Mucosa of gallbladder (tissue), 1 donor: Measurements from ENCODE around the gene MS4A5. TPM values are rescaled to one million over a fixed set of nuclear protein-coding genes. Genes with fewer than 3 reads are reported as not detected.
"Not testable (repeated sequence)": the region's sequence is repeated elsewhere in the genome, so short reads cannot be mapped to it uniquely, and the experiment has no call there.

ENCODE experiments used
- DNase-seq: peaks from one replicate; pipeline ENCODE4 v3.0.0-alpha.2; 2020; ENCODE audit warnings: low spot score
- total RNA-seq: library from RNA; stranded (reverse); gene quantifications from one replicate; pipeline ENCODE4 v1.2.1, GENCODE V29; 2021
- donor health status: DM: no; HTN: no; CAD: no.

The MS4A5 gene
- total RNA-seq = not detected

GRCh38 chr11:60429272-60429671 lies at the start of gene MS4A5:
Gene MS4A5, plus strand, starts transcription at chr11:60429572. Its CDS starts 103 bp downstream, at chr11:60429675.
- no peak for DNase-seq

DNA sequence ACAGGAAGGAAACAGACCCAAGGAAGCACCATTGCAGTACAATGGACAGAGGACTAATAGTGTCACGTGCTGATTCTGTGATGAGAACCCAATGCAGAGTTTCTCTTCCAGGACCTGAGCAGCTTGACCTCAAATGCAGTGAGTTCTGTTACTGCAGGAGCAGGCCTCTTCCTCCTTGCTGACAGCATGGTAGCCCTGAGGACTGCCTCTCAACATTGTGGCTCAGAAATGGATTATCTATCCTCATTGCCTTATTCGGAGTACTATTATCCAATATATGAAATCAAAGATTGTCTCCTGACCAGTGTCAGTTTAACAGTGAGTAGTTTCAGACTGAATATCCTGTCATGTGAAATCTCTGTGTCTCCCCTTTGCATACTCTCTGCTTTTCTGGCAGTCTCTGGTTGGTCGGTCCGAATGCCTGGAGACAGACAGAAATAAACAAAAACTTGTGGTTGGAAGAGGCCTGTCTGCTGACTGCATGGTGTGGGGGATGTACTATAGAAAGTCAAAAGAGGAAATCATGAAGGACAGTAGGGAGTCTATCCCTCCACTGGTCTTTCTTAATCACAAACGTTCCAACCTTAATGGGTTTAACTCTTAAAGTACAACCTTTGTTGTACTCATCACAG lies 40.0 kb upstream of the MS4A5 start:
- DNase-seq = no peak

- DNase-seq = no peak
These were observed 39.0 kb upstream of the MS4A5 start for GRCh38 chr11:60390419-60390818.

GRCh38 chr11:60392361-60392760 lies 37.0 kb upstream of the MS4A5 start:
- DNase-seq = no peak

GRCh38 chr11:60393016-60393415 lies 36.4 kb upstream of the MS4A5 start:
- DNase-seq = no peak

- DNase-seq = no peak
These were observed 34.5 kb upstream of the MS4A5 start for GRCh38 chr11:60394666-60395380.

GRCh38 chr11:60396382-60396781 lies 33.0 kb upstream of the MS4A5 start, which contains the start of gene MS4A14:
Gene MS4A14, plus strand, starts transcription at chr11:60396459. Its CDS starts 120 bp downstream, at chr11:60396579.
- no peak for DNase-seq

DNA sequence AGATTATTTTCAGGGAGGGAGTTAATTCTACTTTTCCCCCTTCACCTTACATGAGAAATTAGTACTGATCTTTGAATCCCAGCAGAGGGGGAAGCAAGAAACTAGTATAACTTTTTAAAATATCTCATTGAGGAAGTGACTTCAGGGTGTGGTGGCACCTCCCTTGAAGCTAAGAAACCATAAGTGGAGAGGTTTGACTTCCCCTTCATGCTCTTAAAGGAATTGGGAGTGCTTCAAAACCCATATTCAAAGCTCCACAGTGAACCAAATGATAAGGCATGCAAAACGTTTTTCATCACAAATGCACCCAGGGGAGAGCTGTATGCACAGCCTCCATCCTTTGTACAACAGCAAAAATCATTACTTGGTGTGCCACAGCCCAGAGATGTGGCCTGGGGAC lies 32.6 kb upstream of the MS4A5 start:
- no peak for DNase-seq

GRCh38 chr11:60420015-60420414 lies 9.4 kb upstream of the MS4A5 start:
- no peak for DNase-seq

DNA sequence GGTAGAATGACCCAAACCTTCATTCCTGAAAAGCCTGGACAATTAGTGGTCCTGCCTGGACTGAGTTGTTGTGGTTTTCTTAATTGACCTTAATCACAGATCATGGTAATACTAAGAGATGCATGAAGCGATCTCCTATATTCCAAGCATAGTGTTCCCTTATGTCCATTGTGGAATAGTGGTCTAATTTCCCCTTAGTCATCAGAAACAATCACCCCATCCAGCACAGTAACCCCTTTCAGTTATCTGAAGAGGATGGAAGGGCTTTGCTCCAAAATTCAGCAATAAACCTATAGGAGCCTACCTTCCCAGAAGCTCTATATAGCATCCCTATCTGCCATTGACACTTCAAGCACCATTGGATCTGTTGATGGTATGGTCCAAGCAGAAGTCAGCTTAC lies 6.8 kb upstream of the MS4A5 start:
- DNase-seq = no peak

GRCh38 chr11:60428517-60428916 lies 855 bp upstream of the MS4A5 start:
- DNase-seq = no peak

DNA sequence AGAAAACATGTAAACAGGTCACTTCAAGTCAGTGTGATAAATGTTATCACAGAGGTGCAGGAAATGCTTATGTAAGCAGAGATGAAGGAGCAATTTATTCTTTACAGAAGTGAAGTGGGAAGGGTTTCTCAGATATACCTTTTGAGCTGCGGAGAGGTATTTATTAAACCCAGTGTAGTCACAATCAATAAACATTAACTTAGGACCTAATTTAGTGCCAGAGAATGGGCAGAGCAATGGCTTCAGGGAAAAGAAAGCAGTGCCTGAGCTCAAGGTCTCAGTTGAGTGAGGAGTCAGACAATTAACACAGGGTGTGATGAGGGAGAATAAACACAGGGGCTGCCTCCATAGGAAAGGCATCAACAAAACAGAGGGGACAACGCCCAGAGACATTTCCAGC lies 1.9 kb downstream of the MS4A5 start:
- DNase-seq = no peak

GRCh38 chr11:60433401-60433800 lies 4.0 kb downstream of the MS4A5 start:
- DNase-seq = no peak

GRCh38 chr11:60447070-60447469 lies 17.7 kb downstream of the MS4A5 start:
- DNase-seq = no peak

GRCh38 chr11:60447846-60448245 lies 18.5 kb downstream of the MS4A5 start:
- no peak for DNase-seq

- not testable (repeated sequence) for DNase-seq
These were observed 21.8 kb downstream of the MS4A5 start for GRCh38 chr11:60451185-60451584.

GRCh38 chr11:60454212-60454611 lies 24.8 kb downstream of the MS4A5 start:
- no peak for DNase-seq

- no peak for DNase-seq
These were observed 26.2 kb downstream of the MS4A5 start, which contains the start of gene MS4A1 for GRCh38 chr11:60455531-60456042. Gene MS4A1, plus strand, starts transcription at chr11:60455847. Its CDS starts 6,528 bp downstream, at chr11:60462375.

GRCh38 chr11:60457576-60457975 lies 28.2 kb downstream of the MS4A5 start:
- DNase-seq = no peak

GRCh38 chr11:60459345-60459744 lies 30.0 kb downstream of the MS4A5 start:
- DNase-seq = no peak

DNA sequence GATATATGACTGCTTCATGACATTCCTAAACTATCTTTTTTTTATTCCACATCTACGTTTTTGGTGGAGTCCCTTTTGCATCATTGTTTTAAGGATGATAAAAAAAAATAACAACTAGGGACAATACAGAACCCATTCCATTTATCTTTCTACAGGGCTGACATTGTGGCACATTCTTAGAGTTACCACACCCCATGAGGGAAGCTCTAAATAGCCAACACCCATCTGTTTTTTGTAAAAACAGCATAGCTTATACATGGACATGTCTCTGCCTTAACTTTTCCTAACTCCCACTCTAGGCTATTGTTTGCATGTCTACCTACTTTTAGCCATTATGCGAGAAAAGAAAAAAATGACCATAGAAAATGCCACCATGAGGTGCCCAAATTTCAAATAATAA lies 39.5 kb downstream of the MS4A5 start:
- DNase-seq = no peak

DNA sequence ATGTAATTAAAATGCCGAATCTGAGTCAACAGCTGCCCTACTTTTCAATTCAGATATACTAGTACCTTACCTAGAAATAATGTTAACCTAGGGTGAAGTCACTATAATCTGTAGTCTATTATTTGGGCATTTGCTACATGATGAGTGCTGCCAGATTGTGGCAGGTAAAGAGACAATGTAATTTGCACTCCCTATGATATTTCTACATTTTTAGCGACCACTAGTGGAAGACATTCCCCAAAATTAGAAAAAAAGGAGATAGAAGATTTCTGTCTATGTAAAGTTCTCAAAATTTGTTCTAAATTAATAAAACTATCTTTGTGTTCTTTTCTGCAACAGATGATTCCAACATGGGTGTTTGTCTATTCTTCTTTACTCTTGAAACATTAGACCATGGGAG lies 40.4 kb downstream of the MS4A5 start:
- no peak for DNase-seq

DNA sequence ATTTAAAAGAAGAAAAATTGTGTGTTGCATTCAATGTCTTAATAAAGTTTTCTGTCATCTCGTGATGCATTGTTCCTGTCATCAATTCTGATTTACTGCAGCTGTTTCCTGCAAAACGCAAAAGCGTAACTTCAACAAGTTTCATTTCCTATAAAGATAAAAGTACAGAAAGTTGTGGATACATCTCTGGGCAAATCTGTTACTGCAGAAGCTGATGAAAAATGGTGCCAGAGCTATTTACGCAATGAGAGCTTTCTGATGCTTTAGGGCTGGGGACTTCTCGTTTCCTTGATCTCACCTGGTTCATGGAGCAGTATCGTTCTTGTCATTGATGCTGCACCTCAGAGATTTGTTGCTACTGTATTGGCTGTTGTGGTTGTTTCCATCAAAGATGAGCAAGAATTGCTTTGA lies 47.7 kb downstream of the MS4A5 start:
- no peak for DNase-seq
